Upper lobe of left lung (tissue), 4 donors: ENCODE data around the gene DNAH10.

Experiments
- POLR2A ChIP-seq, 4 donors: fragments of 450-650 bp; IDR thresholded peaks; one replicate each; pipeline ENCODE4 v1.5.1; 2016 to 2017; ENCODE audit warnings: antibody characterized with exemption in 4 of 4, mild to moderate bottlenecking in 2 of 4
- TF ChIP-seq, protein P1 (sequence below), 6 experiments: fragments of 450-650 bp in 4 of 6; fragments of 200-600 bp in 2 of 6; sonication (generic) in 2 of 6; IDR thresholded peaks; one replicate each; pipeline ENCODE4 v1.5.1; 2016 to 2019; ENCODE audit warnings: antibody characterized with exemption in 6 of 6

DNA sequence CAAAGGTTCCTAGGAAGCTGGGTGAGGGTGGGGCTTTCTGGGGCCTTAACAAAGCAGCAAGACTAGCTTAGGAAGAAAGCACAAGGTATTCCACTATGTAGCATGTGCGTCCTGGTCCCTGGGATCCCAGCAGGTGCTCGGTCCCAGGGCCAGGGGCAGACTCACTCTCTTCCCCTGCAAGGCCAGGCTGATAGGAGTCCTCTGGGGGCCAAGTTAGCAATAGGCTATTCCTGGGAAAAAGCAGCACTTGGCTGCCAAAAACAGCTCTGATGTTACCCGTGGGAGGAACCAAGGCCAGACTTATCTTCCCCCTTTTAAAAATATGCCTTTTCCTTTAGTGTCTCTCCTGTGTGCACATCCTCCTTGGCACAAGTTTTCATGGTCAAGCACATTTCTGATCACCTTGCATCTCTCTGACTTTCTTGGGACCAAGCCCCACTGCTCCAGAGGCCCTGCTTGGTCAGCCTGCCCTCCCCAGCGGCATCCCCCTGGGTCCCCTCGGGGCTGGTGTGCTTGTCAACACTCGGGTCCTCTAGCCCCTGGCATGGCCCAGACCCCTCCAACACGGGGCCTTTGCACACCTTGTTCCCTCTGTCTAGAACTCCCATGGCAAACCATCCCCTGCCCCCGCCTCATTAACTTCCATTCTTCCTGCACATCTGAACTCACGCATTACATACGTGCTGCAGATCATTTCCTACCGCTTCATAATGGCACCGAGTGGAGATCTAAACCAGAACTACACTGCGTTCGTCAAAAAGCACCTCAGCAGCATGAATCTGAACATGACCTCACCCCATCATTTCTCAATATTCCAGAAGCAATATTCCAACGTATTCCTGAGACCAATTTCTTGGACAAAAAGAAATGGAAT lies 188.6 kb downstream of the DNAH10 start:
- TF ChIP-seq, protein P1, sequence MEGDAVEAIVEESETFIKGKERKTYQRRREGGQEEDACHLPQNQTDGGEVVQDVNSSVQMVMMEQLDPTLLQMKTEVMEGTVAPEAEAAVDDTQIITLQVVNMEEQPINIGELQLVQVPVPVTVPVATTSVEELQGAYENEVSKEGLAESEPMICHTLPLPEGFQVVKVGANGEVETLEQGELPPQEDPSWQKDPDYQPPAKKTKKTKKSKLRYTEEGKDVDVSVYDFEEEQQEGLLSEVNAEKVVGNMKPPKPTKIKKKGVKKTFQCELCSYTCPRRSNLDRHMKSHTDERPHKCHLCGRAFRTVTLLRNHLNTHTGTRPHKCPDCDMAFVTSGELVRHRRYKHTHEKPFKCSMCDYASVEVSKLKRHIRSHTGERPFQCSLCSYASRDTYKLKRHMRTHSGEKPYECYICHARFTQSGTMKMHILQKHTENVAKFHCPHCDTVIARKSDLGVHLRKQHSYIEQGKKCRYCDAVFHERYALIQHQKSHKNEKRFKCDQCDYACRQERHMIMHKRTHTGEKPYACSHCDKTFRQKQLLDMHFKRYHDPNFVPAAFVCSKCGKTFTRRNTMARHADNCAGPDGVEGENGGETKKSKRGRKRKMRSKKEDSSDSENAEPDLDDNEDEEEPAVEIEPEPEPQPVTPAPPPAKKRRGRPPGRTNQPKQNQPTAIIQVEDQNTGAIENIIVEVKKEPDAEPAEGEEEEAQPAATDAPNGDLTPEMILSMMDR (IDR thresholded peaks at IDR 0.05) = no peak
- TF ChIP-seq POLR2A (IDR thresholded peaks at IDR 0.05) = no peak
